Skeletal muscle cell (primary cell): Measurements from ENCODE around the gene FABP1.

ENCODE experiments used
- DNase-seq: peaks from one replicate; pipeline ENCODE4 v3.0.0-alpha.2; 2010; ENCODE audit warnings: low read depth
- H3K4me3 ChIP-seq: 2 replicates; pipeline ENCODE4 v1.5.1; 2011; ENCODE audit warnings: low read depth, mild to moderate bottlenecking, control low read depth, low read length, moderate library complexity

Gene FABP1

DNA sequence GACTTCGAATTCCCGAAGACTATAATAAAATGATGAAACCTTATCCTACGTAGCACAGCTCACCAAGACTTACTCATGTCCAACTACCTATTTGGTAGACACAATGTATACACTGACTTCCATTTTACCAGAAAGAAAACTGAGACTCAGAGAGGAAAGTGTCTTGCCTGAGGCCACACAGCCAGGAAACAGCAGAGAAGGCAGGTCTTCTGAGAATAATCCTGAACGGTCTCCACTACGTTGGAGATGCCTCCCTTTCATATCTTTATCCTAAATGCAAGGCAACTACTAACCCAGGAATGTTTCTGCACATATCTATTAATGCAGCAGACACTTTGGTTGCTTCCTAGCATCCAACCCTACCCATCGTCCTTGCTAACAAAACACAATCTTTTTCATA is 11.9 kb upstream of the FABP1 start:
- no peak overlapping the region for H3K4me3 ChIP-seq
- no peak for DNase-seq

DNA sequence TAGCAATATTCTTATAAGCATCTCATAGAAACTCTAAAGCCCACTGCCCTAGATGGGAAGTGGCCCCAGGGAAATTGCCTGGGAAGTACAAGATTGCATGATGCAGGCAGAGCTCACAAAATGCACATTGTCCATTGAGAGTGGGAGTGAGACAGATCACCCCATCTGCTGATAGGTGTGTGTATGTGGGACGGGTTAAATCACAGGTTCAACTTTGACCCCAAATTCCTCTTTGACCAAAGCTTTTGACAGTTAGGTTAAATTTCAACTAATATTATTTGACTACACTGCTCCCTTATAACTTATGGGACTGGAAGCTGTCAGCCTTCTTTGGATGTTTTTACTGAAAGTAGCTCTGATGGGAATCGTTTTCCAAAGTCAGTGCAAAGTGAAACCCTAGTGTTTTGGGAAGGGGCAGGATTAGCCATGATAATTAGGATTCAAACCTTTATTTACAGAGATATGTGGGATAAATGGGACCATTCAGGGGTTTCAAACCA is 11.4 kb upstream of the FABP1 start:
- DNase-seq: no peak
- no peak overlapping the region for H3K4me3 ChIP-seq

DNA sequence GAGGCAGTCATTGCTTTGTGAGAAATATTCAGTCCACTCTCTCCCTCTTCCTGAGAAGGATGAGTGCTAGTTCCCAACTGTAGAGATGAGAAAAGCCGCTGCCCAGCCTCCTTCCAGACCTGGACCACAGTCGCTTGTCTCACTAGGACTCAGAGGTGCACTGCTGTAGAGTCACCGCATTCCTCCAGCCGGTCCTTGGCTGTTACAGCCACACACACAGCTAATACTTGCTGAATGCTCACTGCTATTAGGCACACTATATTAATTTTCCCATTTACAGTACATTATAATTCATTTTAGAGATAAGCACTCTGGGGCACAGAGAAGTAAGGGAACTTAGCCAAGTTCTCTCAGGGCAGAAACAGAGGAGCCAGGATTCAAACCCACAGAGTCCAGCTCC is 10.0 kb upstream of the FABP1 start:
- no peak for DNase-seq

DNA sequence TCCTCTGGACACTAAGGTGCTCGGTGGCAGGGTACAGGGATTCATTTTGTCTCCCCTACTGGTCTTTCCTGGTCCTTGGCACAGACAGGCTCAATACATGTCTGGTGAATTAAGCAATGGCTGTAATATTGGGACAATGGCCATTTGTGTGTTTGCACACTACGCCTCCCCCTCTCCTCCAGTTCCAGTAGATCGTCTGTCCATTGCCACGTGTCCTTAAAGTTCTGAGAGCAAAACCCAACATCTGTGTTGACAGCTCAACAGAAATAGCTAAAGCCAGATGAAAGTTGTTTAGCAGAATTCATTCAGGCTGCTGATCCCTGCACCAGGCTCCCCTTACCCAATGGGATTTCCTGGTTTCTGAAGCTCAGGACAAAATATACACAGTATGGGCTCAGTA is 9.0 kb upstream of the FABP1 start:
- H3K4me3 ChIP-seq: no peak overlapping the region
- no peak for DNase-seq

More for the DNA sequence above, 10.0 kb upstream of the FABP1 start:
- H3K4me3 ChIP-seq: no peak overlapping the region

DNA sequence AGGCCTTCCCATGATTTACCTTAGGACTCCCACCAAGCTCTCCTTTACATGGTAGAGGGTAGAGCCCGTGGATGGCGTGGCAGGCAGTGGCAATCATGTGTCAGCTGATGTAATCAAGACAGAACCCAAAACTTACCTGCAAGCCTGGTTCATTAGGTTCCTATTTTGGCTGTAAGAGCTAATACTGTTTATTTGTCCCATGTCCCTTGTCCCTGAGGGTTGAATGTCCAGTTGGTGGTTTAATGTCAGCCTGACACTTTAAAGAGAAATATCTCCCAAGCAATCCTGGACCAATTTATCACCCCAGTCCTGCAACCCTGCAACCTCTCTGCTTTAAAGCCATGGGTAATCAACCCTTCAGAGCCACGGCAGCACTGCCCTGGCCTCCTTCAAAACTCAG is 6.0 kb upstream of the FABP1 start:
- DNase-seq: no peak
- H3K4me3 ChIP-seq: no peak overlapping the region

DNA sequence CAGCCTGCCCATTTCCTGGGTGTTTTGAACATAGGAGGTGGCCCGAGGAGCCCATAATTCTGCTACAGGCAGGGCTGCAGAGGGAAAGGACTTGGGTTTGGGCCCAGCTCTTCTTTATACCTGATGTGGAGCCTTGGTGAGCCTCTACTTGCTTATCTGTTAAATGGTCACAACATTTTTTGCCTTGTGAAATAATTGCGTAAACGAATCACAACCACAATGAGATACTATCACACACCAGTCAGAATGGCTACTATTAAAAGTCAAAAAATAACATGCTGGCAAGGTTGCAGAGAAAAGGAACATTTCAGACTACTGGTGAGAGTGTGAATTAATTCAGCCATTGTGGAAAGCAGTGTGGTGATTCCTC is 4.1 kb upstream of the FABP1 start:
- no peak for DNase-seq
- no peak overlapping the region for H3K4me3 ChIP-seq

DNA sequence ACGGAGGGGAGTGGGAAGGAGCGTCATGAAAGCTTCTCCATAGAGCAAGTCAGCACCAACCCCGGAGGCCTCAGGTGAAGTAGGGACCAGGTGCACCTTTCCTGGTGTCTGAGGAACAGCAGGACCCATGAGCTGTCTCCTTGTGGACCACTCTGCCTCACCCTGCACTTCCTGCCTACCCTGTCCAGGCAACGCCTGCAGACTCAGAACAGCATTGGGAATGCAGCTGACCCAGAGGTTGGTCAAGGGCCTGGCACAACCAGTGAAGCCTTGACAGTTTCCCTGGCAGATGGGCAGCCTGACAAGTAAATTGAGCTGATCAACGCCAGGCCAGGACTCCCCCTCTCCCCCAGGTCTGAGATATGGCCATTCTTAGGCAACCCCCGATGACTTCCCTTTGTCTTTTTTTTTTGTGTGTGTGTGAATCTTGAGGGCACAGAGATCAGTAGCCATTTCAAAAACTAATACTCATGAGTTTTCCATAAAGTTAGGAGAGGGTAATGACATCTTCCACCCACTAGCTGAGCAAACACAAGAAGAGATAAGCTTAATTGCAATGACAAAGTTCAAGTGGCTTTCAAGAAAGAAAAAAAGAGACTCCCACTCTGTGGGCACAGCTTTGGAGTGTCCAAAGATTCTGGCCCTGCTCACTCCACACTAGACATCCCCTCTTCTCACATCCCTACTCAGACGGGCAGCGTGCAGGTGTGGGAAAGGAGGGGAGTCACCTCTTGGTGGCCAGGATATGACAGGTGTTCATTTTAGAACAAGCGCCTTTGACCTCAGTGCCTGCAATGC is 3.5 kb upstream of the FABP1 start:
- no peak for DNase-seq
- no peak overlapping the region for H3K4me3 ChIP-seq

DNA sequence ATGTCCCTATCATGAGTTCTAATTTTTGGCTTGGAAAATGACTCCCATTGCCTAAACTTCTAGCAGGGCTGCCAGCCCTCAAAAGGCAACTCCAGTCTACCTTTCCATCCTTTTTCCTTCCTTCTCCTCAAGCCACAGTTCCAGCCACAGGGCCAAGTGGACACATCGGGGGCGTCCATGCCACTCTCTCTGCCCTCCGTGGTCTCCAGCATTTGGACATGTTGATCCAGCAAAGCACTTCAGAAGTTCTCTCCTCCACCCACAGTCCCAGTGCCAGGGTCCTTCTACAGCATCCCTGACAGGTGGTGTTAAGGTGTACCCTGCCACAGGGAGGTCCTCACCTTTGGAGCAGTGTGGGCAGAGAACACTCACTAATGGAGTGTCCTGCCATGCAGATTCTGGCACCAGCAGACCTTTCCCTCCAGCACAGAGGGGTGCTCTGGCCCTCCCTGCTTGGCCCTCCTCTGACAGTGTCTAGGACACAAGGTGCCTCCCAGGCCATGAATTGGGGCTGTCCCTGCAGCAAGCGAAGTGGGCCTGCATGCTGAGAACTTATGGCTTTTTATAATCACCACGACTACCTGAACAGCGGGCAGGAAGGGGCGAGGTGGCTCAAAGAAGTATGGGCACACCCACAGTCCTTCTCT is 1.6 kb upstream of the FABP1 start:
- no peak overlapping the region for H3K4me3 ChIP-seq
- no peak for DNase-seq

DNA sequence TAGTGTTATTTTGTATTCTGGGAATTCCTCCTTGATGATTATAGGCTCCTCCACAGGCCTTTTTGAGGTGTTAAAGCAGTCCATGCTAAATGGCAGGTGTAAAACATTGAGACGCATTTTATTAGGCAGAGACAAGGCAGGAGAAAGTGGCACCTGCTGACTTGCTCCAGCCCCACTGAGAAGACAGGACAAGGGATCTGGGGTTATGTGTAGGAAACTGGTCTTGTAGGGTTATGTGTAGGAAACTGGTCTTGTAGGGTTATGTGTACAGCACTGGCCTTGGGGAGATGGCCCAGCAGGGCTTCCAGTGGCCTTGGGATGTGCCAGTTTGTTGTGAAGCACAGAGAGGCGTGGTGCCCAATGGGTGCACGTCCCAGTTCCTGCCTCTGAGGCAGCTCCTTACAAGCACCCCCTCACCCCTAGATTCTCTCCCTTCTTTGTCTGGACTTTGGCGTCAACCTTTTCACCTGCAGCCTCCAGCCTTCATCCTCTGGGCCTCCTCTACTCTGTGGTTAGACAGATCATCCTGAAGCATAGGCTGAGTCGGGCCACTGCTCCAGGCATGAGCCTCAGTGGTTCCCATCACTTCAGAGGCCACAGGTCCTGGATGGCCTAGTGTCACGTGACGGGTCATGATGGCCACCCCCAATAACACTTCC is 921 bp upstream of the FABP1 start:
- H3K4me3 ChIP-seq: no peak overlapping the region

DNA sequence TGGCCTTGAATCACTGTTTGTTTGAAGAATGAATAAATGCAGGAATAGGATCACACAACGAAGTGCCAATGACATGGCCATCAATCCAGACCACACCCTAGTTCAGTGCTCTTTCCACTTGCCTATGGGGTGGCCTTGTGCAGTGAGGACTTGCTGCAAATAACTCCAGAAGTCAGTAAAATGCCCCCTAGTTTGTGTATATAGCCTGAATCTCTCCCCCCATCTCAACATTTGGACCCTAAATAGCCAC is 299 bp downstream of the FABP1 start:
- DNase-seq: no peak
- H3K4me3 ChIP-seq: no peak overlapping the region

More for the DNA sequence above, 921 bp upstream of the FABP1 start:
- DNase-seq: no peak

DNA sequence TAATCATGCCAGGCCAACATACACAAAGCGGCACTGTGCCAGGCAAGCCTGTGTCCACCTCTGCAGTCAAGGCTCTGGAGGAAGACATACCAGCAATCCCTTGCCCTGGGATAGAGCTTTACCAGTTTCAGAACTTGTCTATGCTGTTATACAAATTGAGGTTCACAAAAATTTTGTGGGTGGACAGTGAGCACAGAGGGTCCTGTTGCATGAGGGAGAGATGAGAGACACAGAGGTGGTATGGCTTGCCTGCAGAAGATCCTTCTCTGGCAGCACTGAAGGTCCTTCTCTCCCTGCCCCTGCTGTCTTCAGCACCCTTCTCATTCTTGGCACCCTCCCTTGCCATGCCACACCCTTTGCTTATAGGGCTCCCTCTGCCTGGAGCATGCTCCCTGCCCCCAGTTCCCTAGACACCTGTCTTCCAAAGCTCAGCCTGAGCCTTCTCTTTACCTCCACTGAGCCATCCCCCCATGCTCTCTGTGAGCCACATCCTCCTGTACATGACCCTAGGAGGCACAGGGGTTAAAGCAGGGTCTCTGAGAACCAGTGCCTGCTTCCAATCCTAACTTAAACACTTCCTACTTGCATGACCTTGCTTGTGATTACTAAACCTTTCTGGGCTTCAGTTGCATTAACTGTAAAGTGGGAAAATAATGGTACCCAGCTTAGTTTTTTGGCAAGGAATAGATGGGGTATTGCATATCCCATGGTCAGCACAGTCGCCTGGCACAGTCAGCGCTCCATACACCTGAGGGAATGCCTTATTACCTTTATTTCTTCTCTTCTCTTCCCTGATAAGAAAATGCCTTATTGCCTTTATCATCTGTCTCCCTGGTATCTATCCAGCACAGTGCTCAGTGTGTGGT is 857 bp downstream of the FABP1 start:
- DNase-seq: no peak
- no peak overlapping the region for H3K4me3 ChIP-seq

DNA sequence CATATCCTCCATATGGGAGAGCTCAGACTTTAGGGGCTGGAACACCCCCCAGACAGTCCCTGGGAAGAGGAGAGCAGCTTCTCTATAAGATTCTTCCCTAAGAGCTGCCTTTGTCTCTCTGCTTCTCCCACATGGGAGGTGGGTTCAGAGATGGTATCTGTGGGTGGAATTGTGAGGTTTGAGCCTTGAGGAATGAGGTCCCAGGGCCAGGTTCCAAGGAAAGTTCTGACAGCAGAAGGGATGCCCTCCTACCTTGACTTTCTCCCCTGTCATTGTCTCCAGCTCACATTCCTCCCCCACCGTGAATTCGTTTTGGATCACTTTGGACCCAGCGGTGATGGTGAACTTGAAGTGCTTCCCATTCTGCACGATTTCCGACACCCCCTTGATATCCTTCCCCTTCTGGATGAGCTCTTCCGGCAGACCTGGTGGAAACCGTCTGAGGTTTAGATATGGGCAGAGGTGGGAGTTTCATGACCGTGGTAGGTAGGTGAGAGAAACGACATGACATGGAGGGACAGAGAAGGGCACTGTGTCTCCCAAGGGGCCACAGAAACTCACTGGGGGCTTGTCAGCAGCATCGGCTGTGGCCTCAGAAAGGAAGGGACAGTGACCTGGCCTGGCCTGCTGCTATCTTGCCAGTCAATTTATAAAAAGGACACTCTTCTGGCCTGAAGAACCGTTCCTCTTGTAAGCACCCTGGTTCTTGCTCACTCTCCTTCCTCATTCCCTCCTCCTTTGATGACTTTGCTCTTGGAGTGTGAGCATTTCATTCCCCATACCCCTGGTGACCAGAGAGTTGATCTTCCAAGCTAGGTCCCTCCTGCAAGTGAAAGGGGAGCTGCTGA is 1.7 kb downstream of the FABP1 start:
- no peak overlapping the region for H3K4me3 ChIP-seq
- DNase-seq: no peak

DNA sequence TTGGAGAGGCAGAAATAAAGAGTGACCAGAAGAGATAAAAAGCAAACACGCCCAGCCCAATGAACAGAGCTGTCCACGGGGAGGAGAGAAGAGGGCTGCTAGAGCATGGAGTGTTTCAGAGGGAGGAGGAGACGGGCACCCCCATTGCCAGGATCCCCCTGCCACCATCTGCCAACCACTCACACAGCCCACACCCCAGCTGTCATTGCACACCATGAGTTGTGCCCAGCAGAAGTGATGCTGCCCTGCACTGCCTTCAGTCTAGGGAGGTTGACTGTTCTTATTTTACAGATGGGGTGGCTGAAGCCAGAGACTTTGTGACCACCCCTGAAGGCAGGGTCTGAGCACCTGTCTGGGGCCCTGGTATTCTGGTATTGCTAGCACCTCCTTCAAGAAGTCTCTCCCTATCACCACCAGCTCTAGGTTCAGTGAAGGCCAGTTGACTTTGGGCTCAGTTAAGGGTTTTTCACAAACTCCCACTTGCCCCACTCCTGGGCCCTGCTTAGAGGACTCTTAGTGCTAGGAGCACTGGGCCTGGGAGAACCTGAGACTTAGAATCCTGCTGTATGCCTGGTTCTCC is 2.4 kb downstream of the FABP1 start:
- no peak overlapping the region for H3K4me3 ChIP-seq
- DNase-seq: no peak

DNA sequence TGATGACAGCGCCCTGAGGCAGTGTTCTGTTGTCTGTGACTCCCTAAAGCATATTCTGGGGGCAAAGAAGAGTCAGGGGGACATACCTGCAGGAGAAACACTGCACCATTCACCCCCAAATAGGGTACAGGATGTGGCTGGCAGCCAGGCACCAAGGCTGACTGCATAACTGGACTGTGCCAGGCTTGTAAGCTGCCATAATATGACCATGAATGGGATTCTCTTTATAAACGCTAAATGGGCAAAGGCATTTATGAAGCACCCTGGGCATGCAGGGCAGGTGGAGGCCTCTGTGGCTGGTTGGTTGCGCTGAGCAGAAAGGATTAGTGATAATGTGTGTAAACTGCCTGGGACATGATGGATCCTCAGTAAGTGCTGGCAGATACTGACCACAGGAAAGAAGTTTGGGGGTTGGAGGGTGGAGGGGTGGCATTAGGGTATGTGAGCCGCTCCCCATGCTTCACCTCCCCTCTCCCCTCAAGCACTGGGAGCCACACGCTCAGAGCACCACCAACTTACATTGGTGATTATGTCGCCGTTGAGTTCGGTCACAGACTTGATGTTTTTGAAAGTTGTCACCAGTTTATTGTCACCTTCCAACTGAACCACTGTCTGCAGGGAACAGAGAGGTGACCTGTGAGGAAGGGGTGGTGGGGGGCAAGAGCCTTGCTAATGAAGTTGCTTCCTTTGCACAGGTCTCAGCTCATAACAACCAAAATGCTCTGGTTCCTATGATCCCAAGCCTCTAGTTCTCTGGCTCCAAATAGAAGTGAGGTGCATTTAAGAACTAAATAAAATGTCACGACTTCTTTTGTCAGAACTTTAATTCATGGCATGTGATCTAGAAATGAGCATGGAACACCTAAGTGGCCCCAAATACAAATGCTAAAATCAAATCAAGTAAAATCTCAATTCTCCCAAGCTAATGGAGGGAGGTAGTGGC is 3.6 kb downstream of the FABP1 start:
- DNase-seq: no peak

DNA sequence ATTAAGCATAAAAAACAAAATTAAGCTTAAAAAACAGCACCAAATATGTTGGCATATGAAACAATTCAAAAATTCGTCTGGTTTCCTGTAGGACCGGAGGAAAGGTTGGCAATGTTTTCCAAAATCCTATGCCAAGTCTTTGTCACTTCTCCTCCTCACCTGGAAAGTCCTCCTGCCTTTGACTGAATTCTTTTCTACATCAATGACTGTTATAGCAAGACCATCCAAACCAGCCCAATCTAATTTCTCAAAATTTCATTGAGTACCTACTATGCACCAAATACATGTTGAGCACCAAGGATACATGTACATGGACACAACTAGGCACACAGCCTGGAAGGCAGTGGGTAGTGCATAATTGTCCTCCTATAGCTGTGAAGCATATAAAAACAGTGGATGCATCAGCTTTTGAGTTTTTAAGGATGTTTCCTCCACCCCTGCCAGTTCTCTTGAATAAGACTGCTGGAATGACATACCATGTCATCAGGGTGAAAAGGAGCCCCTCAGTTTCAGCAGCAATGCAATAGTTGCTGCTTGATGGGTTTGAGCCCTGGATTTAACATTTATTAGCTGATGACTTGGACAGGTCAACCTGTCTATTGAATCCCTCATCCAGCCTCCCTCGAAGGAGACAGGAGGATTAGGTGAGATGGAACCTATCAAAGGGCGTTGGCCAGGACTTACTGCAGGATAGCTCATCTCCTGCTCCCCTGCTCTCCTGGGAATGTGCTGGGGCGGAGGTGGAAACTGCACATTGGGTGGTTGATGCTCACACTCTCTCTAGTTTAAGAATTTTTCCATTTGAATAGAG is 4.5 kb downstream of the FABP1 start:
- no peak overlapping the region for H3K4me3 ChIP-seq
- DNase-seq: no peak

More for the DNA sequence above, 3.6 kb downstream of the FABP1 start:
- H3K4me3 ChIP-seq: no peak overlapping the region

DNA sequence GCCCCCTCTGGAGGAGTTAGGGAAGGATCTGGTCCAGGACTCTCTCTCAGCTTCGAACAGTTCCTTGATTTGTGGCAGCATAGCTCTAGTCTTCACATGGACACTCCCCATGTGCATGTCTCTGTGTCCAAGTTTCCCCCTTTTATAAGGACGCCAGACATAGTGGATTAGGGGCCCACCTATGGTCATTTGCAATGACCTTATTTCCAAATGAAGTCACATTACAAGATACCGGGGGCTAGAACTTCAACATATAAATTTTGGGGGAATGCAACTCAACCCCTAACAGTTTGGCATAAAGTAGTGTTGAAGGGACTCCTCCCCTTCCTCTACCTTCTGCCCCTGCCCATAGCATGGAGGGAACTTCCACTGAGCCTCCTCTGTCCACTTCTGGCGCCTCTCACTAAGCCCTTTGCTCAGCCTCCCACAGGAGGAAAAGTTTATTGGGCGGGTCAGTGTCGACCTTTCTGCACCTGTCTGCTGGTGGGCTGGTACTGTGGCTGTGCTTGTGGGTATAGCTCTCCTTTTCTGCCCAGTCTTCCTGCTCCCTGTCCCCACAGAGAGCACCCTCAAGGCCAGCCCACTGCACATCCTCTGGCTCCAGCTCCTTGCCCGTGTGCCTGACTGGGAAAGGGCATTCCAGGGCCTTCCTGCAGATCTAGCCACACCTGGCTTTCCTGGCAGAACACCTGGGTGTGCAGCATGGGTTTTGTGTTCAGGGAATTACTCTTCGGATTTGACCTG is 5.5 kb downstream of the FABP1 start:
- DNase-seq: no peak
- H3K4me3 ChIP-seq: no peak overlapping the region
